SIG-M5 treated with dmso at 0.1 percent for 504 hours (cell line): ENCODE data around the gene TBC1D23.
A peak's percentile ranks its signal among the peaks of the same experiment; 100 is the strongest.
"Not testable (repeated sequence)": the region's sequence is repeated elsewhere in the genome, so short reads cannot be mapped to it uniquely, and the experiment has no call there.

ENCODE experiments used
- DNase-seq: peaks from one replicate; lab custom pipeline; 2025; ENCODE audit not compliant: unreplicated experiment; lab: John Stamatoyannopoulos, UW

Gene TBC1D23

DNA sequence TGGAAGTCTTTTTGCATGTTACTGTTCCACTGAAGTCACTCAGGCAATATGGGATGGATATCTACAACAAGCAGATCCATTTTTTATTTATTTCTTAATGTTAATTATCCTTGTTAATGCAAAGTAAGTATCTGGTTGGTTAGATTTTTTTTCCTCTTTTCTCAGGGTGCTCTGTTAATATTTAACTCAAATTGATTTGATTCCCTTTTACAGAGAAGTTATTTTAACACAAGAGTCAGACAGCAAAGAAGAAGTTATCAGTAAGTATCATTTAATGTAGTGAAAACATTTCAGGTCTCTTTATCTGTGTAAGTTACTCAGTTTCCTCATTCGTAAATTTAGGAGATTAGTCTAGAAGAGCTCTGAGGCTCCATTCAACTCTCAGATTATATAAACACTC is 34.3 kb downstream of the TBC1D23 start:
- DNase-seq: no peak

DNA sequence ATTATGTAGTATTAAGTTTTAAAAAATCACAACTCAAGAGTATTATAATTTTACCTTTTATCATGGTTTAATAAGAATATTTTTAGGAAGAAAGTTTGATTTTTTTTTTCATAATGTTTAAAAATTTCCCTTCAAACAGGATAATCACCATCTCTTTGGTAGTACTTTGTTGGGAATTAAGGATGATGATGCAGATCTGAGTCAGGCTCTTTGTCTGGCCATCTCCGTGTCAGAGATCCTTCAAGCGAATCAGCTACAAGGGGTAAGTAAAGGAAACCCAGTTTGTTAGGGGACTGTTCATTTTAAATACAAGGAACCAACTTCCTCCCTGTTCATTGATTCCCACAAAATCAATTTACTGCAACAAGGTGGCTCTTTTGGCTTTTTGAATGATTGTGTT is 37.0 kb downstream of the TBC1D23 start:
- no peak for DNase-seq

DNA sequence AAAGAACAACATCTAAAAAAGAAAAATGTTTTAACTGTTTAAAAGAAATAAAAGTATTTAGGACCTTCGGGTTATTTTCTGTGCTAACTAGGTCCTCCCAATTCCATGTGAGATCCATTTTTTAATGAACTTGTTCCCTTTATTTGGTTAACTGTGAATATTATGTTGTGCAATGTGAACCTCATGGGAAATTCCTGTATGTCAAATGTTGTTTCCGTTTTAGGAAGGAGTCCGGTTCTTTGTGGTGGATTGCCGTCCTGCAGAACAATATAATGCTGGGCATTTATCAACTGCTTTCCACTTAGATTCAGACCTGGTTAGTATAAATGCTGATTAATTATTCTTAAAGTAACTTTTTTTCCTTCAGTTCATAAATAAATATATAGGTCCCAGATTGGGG is 38.2 kb downstream of the TBC1D23 start:
- no peak for DNase-seq

DNA sequence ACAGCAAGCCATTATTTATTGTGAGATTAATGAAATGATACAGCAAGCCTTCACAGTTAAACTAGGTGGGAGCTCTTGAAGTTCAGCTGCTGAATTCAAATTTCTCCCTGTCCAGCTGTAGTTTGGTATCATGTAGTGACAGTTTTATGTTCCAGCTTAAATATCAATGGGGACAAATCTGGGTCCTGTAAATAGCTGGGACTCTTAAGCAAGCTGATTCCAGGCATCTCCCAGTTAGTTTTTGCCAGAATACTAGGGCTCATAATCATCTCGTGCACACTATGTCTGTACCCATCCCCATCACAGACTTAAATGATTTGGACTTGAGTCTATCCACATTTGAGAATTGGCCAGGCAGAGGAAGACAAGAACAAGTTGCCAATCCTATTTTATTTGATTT is 45.9 kb downstream of the TBC1D23 start:
- no peak for DNase-seq

DNA sequence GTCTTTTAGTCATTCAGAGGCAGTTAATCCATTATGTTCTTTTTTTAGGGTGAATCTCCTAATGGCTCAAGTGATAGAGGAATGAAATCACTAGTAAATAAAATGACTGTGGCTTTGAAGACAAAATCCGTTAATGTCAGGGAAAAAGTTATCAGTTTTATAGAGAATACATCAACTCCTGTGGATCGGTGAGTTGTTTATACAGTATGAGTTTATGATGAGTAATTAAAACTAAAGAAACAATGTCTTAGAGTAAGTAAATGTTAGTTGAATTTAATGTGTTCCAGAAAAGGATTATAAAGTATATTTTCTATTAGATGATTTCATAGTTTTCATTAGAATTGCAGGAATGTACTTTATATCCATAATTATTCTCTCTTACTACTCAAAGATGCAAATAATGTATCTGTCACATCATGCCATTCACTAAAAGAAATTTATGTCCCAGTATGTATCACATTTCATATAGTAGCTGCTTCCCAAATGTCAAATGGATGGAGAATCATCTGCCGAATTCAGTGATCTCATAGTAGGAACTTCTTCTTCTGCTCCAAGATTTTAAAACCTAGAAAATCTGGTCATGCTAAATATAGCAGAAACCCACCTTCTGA is 49.7 kb downstream of the TBC1D23 start:
- DNase-seq: no peak

DNA sequence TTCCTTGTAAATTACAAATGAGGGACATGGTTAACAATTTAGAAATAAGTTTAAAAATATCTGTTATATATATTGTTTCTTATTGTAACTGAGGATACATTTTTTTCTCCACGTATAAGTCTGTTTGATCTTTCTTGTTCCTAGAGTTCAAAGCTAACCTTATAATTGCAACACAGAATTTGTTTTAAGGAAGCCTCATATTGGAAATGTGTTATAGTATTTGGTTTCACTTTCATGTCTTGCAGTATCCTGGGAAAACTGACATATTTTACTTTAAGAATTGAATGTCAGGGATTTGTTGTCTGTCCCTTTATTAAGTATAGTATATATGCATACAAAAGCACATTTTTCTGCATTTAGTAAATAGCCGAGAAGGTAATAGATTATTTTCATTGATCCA is 50.2 kb downstream of the TBC1D23 start:
- DNase-seq: no peak

DNA sequence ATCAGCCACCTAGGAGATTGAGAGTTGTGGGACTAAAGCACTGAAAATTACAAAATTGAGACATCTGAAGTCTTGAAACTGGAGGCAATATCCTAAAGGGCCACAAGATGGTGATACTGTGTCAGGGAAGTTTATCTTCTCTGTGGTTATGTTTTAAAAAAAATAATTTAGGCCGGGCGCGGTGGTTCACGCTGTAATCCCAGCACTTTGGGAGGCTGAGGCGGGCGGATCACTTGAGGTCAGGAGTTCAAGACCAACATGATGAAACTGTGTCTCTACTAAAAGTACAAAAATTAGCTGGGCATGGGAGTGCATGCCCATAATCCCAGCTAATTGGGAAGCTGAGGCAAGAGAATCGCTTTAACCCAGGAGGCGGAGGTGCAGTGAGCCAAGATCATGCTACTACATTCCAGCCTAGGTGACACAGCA is 55.9 kb downstream of the TBC1D23 start:
- peak; percentile 75 for DNase-seq

DNA sequence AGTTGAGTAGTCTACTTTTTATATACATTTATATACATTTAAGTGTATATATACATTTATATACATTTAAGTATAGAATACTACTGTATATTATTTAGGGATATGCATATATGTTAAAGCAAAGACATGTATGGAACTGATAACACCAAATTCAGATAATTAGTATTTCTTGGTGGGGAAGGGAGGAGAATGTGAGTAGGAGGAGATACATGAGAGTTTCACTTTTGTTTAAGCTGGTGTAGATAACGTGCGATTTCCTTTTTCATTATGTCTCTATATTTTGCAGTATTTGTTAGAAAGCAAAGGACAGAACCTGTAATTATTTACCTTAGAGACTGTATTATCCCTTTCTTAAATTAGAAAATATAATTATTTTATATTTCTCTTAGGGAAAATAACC is 57.1 kb downstream of the TBC1D23 start:
- DNase-seq: no peak

DNA sequence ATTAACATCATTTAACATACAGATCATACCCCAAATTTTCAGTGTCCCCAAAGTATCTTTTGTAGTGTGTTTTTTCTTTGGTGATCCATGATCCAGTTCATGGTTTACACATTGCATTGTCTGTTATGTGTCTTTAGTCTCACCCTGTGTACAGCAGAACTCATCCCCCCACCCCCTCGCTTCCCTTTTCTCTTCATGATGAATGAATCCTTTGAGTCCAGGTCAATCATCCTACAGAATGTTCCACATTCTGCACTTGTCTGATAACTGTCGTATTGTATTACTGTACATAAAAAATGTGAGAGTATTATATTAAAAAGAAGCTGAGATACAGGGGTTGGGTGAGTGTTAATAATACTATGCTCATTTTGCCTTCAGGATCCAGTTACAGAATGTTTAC is 59.2 kb downstream of the TBC1D23 start:
- DNase-seq: no peak

DNA sequence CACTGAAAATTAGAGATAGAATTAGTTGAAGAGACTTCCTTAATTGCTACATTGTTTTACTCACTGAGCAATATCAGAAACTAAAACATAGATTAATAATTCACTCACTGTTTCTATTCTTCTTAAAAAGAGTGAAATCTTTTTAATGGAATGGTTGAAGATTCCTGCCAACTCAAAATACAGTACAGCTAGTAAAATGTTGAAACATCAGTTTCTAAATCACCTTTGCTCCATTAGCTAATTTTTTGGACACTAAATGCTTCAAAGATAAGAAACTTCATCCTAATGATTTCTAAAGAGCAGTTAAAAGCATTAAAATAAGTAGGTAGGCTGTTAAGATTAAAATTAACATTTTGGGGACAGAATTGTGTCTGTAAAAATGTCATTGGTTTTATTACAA is 63.3 kb downstream of the TBC1D23 start:
- no peak for DNase-seq

DNA sequence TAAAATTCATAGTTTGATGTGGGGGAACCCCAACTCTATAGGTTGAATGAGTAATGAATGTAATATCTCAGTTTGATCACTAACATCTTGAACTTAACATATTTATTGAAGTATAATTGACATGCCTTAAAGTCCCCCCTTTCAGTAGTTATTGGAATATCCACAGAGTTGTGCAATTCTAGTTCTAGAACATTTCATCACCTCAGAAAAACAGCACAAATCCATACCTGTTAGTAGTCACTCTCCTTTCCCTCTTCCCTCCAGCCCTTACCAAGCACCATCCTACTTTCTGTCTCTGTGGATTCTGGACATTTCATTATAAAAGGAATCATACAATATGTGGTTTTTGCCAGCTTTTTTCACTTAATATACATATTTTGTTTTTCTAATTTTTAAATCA is 65.0 kb downstream of the TBC1D23 start:
- no peak for DNase-seq

DNA sequence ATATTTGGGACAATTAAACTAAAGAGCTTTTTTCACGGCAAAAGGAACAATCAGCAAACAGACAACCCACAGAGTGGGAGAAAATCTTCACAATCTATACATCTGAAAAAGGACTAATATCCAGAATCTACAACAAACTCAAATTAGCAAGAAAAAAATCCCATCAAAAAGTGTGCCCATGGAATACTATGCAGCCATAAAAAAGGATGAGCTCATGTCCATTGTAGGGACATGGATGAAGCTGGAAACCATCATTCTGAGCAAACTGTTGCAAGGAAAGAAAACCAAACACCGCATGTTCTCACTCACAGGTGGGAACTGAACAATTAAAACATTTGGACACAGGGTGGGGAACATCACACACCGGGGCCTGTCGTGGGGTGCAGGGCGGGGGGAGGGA is 66.6 kb downstream of the TBC1D23 start:
- not testable (repeated sequence) for DNase-seq

DNA sequence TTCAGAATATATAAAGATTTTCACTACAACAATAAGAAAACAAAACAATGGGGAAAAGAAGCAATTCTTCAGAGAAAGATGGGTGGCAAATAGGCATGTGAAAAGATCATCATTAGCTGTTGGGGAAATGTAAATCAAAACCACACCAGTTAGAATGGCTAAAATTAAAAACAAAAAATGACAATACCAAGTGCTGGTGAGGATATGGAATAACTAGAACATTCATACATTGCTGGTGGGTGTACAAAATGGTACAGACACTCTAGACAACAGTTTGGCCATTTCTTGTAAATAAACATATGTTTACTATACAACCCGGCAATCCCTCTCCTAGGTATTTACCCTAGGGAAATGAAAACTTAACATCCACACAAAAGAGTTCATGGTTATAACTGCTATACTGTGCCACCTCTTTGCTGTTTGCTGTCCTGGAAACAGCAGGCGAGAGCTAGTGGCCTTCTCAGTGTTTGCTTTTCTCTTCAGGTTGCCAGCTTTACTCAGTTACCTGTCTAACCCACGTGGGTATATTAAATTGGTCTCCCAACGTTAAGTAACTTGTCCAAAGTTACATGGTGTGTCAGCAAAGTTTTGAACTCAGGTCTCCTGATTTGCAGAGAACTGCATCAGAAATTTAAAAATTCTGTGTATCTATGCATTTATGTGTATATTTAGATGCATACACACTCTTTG is 69.2 kb downstream of the TBC1D23 start:
- no peak for DNase-seq

DNA sequence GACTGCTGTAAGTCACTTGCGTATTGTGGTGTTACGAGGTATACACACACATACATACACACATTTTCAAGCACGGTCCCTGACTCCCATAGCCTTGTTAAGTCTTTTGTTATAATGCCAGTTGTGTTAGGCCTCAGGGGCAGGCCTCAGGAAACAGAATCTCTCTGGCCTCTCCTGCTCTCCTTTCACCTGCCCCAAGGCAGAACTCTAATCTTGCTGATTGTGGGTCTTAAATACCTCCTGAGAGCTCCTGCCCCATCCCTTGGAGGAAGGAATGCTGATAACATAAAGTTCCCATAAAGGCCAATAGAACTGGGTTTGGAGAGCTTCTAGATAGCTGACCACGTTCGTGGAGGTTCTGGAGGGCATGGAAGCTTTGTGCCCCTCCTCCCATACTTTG is 69.9 kb downstream of the TBC1D23 start:
- DNase-seq: no peak

DNA sequence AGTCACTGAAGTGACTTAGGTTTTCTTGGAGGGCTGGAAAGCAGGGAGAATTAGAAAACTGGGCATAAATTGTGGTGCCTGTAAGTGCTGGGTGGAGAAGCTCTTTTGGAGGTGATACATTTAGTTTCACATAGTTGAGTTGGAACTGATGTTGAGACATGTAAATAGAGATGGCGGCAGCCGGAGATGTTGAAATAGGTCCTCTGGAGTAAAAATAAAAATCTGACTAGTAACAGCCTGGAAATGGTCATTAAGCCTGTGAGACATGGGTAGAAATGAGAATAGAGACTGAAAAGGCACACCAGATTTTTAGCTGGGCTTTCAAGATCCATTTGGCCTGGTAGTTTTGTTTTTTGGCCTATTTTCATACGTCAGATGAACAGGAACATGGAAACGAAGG is 70.9 kb downstream of the TBC1D23 start:
- DNase-seq: peak; percentile 5

DNA sequence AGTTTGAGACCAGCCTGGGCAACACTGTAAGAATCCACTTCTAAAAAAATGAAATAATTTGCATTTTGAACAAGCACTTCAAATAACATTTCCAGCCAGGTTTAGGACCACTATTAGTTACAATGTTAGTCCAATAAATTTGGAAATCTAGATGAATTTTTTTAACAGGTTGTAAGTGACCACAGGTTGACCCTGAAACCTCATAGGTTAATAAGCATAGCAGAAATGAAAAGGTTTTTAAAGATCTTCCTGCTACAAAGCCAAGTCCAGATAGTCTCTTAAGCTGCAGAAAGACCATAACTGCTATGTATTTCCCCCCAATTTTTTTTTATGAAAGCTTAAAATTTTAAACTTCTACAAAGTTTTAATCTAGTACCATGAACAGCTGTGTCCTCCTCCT is 72.3 kb downstream of the TBC1D23 start:
- no peak for DNase-seq

DNA sequence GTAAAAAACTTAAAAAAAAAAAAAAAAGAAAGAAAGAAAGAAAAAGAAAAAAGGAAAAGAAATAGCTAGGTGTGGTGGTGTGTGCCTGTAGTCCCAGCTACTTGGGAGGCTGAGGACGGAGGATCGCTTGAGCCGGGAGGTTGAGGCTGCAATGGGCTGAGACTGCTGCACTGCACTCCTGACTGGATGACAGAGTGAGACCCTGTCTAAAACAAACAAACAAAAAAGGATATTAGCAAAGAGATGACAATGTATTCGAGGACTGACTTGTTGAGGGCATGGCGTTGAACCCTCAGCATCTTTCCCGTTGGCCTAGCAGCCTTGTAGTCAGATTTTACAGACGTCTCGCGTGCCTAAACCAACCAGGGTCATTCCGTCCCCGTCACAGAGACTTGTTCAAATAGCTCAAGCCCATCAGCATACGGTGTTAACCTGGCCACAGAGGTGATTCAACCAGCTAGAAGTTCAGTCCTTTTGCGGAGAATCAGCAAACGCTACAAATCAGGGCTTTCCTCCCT is 73.2 kb downstream of the TBC1D23 start:
- DNase-seq: no peak

DNA sequence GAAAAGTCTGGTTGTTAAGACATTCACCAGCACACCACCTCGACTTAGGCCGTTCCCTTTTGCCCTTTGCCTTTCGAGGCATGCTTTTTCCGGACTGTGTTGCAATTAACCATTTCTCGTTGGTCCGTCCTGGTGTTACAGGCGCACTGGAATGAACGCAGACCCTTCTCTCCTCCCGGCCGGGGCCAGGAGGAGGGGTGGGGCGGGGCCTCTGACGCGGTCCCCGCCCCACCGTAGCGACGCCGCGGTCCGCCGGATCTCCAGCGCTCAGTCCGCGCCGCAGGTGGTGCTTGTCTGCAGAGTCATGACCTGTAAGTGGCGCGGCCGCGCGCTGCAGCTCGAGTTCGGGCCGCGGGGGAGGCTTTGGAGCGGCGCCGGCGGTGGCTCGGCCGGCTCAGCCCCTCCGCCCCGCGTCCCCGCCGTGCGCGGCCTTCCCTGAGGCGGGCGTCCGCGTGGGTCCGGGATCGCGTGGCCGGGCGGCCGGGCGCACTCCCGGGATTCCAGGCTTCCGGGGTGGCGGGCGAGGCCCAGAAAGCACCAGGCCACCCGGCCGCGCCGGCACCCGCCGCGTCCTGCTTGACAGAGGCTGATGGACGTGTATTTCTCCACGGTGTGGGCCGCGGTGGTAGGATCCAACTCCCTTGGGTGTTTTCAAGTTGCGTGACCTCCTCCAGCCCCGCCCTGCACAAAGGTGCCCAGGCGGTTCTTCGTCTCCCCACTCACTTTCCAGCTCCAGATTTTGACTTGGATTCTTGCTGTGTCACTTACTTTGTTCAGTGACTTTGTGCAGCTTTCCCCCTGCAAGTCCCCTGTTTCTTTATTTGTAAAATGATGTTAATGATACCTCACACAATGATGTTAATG is 73.9 kb downstream of the TBC1D23 start, which contains the start of gene NIT2:
TSS of gene NIT2 (plus strand) at position 270 of the 864 bp plus-strand sequence. CDS start at position 305, 35 bp downstream.
- DNase-seq: peak; percentile 94

DNA sequence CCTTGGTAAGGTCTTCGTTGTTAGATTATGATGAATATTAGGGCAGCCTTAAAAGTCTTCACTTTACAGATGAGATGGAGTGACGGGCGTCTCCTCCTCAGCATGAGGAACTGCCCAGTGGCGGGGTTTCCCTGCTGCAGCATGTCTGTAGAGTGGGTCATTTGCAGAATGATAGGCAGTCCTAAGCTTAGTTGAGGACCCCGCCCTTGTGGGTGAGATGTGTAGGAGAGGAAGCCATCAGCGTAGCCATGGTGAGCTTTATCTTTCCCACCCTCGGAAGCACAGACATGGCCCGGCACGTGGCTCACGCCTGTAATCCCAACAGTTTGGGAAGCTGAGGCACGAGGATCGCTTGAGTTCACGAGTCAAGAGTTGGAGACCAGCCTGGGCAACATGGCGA is 74.6 kb downstream of the TBC1D23 start:
- peak; percentile 75 for DNase-seq

DNA sequence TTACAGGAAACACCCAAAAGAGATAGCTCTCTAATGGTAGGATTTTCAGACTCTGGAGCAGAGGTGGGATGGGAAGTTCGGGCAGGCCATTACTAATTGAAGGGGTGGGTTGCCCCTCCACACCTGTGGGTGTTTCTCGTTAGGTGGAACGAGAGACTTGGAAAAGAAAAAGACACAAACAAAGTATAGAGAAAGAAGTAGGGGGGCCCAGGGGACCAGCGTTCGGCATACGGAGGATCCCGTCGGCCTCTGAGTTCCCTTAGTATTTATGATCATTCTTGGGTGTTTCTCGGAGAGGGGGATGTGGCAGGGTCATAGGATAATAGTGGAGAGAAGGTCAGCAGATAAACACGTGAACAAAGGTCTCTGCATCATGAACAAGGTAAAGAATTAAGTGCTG is 75.4 kb downstream of the TBC1D23 start:
- not testable (repeated sequence) for DNase-seq

DNA sequence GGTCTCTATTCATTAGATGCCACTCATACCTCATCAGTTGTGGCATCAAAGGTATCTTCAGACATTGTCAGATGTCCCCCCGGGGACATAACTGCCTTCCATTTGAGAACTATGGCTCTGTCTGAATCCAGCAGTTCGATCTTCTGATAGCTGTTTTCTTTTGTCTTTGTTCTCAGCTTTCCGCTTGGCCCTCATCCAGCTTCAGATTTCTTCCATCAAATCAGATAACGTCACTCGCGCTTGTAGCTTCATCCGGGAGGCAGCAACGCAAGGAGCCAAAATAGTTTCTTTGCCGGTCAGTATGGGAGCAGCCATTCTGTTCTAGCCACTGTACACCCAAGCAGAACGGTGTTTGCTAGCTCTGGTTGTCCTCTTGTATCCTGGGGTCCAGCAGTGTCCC is 78.1 kb downstream of the TBC1D23 start:
- DNase-seq: no peak

DNA sequence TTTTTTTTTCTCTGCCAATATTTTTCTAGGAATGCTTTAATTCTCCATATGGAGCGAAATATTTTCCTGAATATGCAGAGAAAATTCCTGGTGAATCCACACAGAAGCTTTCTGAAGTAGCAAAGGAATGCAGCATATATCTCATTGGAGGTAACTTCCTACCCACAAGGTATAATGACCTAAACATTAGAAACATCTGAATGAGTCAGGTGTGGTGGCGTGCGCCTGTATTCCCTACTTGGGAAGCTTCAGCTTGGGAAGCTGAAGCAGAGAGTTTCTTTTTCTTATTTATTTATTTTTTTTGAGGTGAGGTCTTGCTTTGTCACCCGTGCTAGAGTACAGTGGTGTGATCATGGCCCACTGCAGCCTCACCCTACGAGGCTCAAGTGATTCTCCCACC is 79.0 kb downstream of the TBC1D23 start:
- DNase-seq: no peak
